A549 (cell line): ENCODE measurements around the gene PTPRN2. TPM values are rescaled to one million over a fixed set of nuclear protein-coding genes. Genes with fewer than 3 reads are reported as not detected.

Experiments used
- ATAC-seq, 2 experiments: fragments of 200-7000 bp in 1 of 2; fragments of >200 bp in 1 of 2; cut with Nextera tagmentation in 1 of 2; cut with Tn5 transposase in 1 of 2; 3 replicates each; pipeline versions ENCODE4 v1.8.0 to v1.9.1; 2018 to 2020; ENCODE audit warnings: mild to moderate bottlenecking in 1 of 2, moderate library complexity in 1 of 2
- CTCF ChIA-PET: fragments of 300-600 bp; sonication (Branson Sonifier 250); formaldehyde crosslinking; extraction: SDS; loops from one replicate; lab custom pipeline; 2021; ENCODE audit warnings: antibody characterized with exemption, inconsistent platforms; lab: Yijun Ruan, JAX
- POLR2A ChIA-PET: fragments of 350-600 bp; formaldehyde crosslinking; extraction: SDS; loops from one replicate; lab custom pipeline; 2021; ENCODE audit warnings: antibody characterized with exemption, inconsistent platforms; lab: Yijun Ruan, JAX
- DNase-seq, 2 experiments: peaks; one replicate each; pipeline versions ENCODE4 v3.0.0 to v3.0.0-alpha.2; 2011 to 2016; ENCODE audit warnings: low read depth in 1 of 2, low spot score in 1 of 2
- FAIRE-seq: peaks from 2 replicates; lab custom pipeline; 2011; peaks lifted over from hg19 to GRCh38; lab: Jason Lieb, UNC
- H3K27ac ChIP-seq, 2 experiments: fragments of >200 bp; sonication (Bioruptor Twin); formaldehyde crosslinking; 3 replicates each; pipeline ENCODE4 v1.5.1; 2016 to 2017
- H3K4me1 ChIP-seq: fragments of >200 bp; sonication (Bioruptor Twin); formaldehyde crosslinking; 3 replicates; pipeline ENCODE4 v1.6.1; 2016
- H3K4me2 ChIP-seq: fragments of >200 bp; sonication (Bioruptor Twin); formaldehyde crosslinking; 3 replicates; pipeline ENCODE4 v1.6.1; 2016
- H3K4me3 ChIP-seq: fragments of >200 bp; sonication (Bioruptor Twin); formaldehyde crosslinking; 3 replicates; pipeline ENCODE4 v1.5.1; 2016
- H3K9me3 ChIP-seq: fragments of >200 bp; sonication (Bioruptor Twin); formaldehyde crosslinking; 3 replicates; pipeline ENCODE4 v1.6.1; 2016
- ATOH8 ChIP-seq: fragments of 250-450 bp; sonication (Bioruptor Pico); IDR thresholded peaks from 2 replicates; pipeline ENCODE4 v1.5.0; 2020; ENCODE audit warnings: low read depth, mild to moderate bottlenecking, moderate library complexity
- BHLHE40 ChIP-seq: IDR thresholded peaks from 2 replicates; pipeline ENCODE4 v1.6.1; 2012; ENCODE audit warnings: low read depth, low read length, inconsistent platforms
- EHMT2 ChIP-seq: fragments of 200-600 bp; sonication (generic); IDR thresholded peaks from 2 replicates; pipeline ENCODE4 v1.6.1; 2016; ENCODE audit warnings: antibody characterized with exemption, low read depth, mild to moderate bottlenecking, moderate library complexity
- FOXS1 ChIP-seq: fragments of 250-450 bp; sonication (Bioruptor Pico); IDR thresholded peaks from 2 replicates; pipeline ENCODE4 v1.5.0; 2020; ENCODE audit warnings: mild to moderate bottlenecking, moderate library complexity
- GATA3 ChIP-seq: IDR thresholded peaks from 2 replicates; pipeline ENCODE4 v1.6.1; 2012; ENCODE audit warnings: borderline replicate concordance
- HDAC2 ChIP-seq: fragments of 200-600 bp; sonication (generic); IDR thresholded peaks from 2 replicates; pipeline ENCODE4 v1.6.1; 2016
- HES2 ChIP-seq: fragments of >200 bp; sonication (Bioruptor Twin); formaldehyde crosslinking; IDR thresholded peaks from 2 replicates; pipeline ENCODE4 v1.6.1; 2016
- HMGXB4 ChIP-seq: fragments of 250-450 bp; sonication (Bioruptor Pico); IDR thresholded peaks from 2 replicates; pipeline ENCODE4 v1.5.0; 2021; ENCODE audit warnings: mild to moderate bottlenecking, moderate library complexity, borderline replicate concordance
- KDM1A ChIP-seq: fragments of 200-600 bp; sonication (generic); IDR thresholded peaks from 2 replicates; pipeline ENCODE4 v1.6.1; 2016; ENCODE audit warnings: low read depth, mild to moderate bottlenecking
- NFE2L2 ChIP-seq: fragments of 150-350 bp; conservative IDR thresholded peaks from 2 replicates; pipeline ENCODE4 v1.6.1; 2014; ENCODE audit warnings: low read length
- NR3C1 ChIP-seq: fragments of >200 bp; sonication (Bioruptor Twin); formaldehyde crosslinking; IDR thresholded peaks from 3 replicates; pipeline ENCODE4 v1.6.1; 2017
- PHF8 ChIP-seq: fragments of 200-600 bp; sonication (generic); IDR thresholded peaks from 2 replicates; pipeline ENCODE4 v1.6.1; 2016; ENCODE audit warnings: low read depth, mild to moderate bottlenecking, antibody characterized with exemption, moderate library complexity, borderline replicate concordance
- POLR2A ChIP-seq: IDR thresholded peaks from 2 replicates; pipeline ENCODE4 v1.6.1; 2012; ENCODE audit warnings: mild to moderate bottlenecking, low read length
- POLR2AphosphoS2 ChIP-seq: conservative IDR thresholded peaks from 2 replicates; pipeline ENCODE4 v1.6.1; 2012; ENCODE audit warnings: low read length, improper control_type of control experiment, inconsistent platforms
- RNF2 ChIP-seq: fragments of 200-600 bp; sonication (generic); IDR thresholded peaks from 2 replicates; pipeline ENCODE4 v1.6.1; 2016; ENCODE audit warnings: low read depth, mild to moderate bottlenecking, antibody characterized with exemption, moderate library complexity, borderline replicate concordance
- TFCP2L1 ChIP-seq: fragments of 250-450 bp; sonication (Bioruptor Pico); IDR thresholded peaks from 2 replicates; pipeline ENCODE4 v1.5.0; 2021; ENCODE audit warnings: mild to moderate bottlenecking
- ZFP36 ChIP-seq: fragments of 450-650 bp; IDR thresholded peaks from 2 replicates; pipeline ENCODE4 v1.6.1; 2014; ENCODE audit warnings: borderline replicate concordance; ENCODE audit not compliant: partially characterized antibody
- ZSCAN20 ChIP-seq: fragments of 250-450 bp; sonication (Bioruptor Pico); IDR thresholded peaks from 2 replicates; pipeline ENCODE4 v1.8.0; 2022; ENCODE audit warnings: mild to moderate bottlenecking, moderate library complexity
- WGBS: methylation state at CpG from one replicate; pipeline ENCODE4 v1.1.6; 2017; ENCODE audit errors: missing lambda C conversion rate; 5-methylcytosine and 5-hydroxymethylcytosine counted together
- polyA plus RNA-seq, 4 experiments: library from polyadenylated mRNA; depleted of rRNA in 3 of 4; stranded (reverse); fragments of >200 nt; fragmentation: RNase III in 1 of 4; extraction: RNeasy Plus Mini Kit Qiagen cat#74134 plus additional on column Dnase treatment in 1 of 4; gene quantifications; 2 replicates in 3 of 4; 3 replicates in 1 of 4; pipeline ENCODE4 v1.2.3, GENCODE V29; 2011 to 2017
- TF ChIP-seq, protein P1 (sequence below): fragments of 450-650 bp; IDR thresholded peaks from 2 replicates; pipeline ENCODE4 v1.6.1; 2014; ENCODE audit warnings: antibody characterized with exemption
- TF ChIP-seq, protein P2 (sequence below): fragments of 200-600 bp; sonication (generic); IDR thresholded peaks from 2 replicates; pipeline ENCODE4 v1.6.1; 2016; ENCODE audit warnings: antibody characterized with exemption, mild to moderate bottlenecking, moderate library complexity
- TF ChIP-seq, protein P3 (sequence below): fragments of 150-350 bp; IDR thresholded peaks from 2 replicates; pipeline ENCODE4 v1.6.1; 2014; ENCODE audit warnings: low read depth, mild to moderate bottlenecking, low read length

The PTPRN2 gene
- polyA plus RNA-seq, 2 of the 4 experiments (the other 2 are of a cell fraction): 0.41 to 1.2 TPM

GRCh38 chr7:157829491-157829890 is 758.1 kb downstream of the PTPRN2 start:
- WGBS: 49% methylated on average over 15 of the region's 15 CpGs

GRCh38 chr7:157828881-157829280 is 758.7 kb downstream of the PTPRN2 start:
- Histone ChIP-seq H3K27ac (no peak overlapping the region), H3K9me3 (no peaks in the 10 kb centered on the region), H3K4me2 (no peak overlapping the region), H3K4me3 (no peak overlapping the region), H3K4me1 (no peaks in the 10 kb centered on the region)
- POLR2A ChIA-PET: no interaction called here
- TF ChIP-seq HES2 (no peak), FOXS1 (CRISPR knock-in tag) (no peak), NR3C1 (no peak), POLR2AphosphoS2 (no peak), PHF8 (no peak), BHLHE40 (no peak), ZFP36 (no peak), ATOH8 (CRISPR knock-in tag) (no peak), EHMT2 (no peak)
- TF ChIP-seq, protein P1, sequence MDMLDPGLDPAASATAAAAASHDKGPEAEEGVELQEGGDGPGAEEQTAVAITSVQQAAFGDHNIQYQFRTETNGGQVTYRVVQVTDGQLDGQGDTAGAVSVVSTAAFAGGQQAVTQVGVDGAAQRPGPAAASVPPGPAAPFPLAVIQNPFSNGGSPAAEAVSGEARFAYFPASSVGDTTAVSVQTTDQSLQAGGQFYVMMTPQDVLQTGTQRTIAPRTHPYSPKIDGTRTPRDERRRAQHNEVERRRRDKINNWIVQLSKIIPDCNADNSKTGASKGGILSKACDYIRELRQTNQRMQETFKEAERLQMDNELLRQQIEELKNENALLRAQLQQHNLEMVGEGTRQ: no peak
- no peak for DNase-seq
- ATAC-seq: no peak
- CTCF ChIA-PET: no interaction called here
- no peak for FAIRE-seq
- WGBS: 82% methylated on average over 14 of the region's 14 CpGs

More at GRCh38 chr7:157829491-157829890, 758.1 kb downstream of the PTPRN2 start:
- Histone ChIP-seq H3K4me1 (no peaks in the 10 kb centered on the region), H3K4me3 (no peak overlapping the region), H3K9me3 (no peaks in the 10 kb centered on the region)
- DNase-seq: no peak
- CTCF ChIA-PET: no interaction called here
- TF ChIP-seq KDM1A: no peak
- no peak for TF ChIP-seq HDAC2
- TF ChIP-seq POLR2A: no peak
- no peak for TF ChIP-seq GATA3
- no peak for TF ChIP-seq NFE2L2
- TF ChIP-seq RNF2: no peak
- no peak for TF ChIP-seq ZSCAN20 (CRISPR knock-in tag)
- TF ChIP-seq, protein P2, sequence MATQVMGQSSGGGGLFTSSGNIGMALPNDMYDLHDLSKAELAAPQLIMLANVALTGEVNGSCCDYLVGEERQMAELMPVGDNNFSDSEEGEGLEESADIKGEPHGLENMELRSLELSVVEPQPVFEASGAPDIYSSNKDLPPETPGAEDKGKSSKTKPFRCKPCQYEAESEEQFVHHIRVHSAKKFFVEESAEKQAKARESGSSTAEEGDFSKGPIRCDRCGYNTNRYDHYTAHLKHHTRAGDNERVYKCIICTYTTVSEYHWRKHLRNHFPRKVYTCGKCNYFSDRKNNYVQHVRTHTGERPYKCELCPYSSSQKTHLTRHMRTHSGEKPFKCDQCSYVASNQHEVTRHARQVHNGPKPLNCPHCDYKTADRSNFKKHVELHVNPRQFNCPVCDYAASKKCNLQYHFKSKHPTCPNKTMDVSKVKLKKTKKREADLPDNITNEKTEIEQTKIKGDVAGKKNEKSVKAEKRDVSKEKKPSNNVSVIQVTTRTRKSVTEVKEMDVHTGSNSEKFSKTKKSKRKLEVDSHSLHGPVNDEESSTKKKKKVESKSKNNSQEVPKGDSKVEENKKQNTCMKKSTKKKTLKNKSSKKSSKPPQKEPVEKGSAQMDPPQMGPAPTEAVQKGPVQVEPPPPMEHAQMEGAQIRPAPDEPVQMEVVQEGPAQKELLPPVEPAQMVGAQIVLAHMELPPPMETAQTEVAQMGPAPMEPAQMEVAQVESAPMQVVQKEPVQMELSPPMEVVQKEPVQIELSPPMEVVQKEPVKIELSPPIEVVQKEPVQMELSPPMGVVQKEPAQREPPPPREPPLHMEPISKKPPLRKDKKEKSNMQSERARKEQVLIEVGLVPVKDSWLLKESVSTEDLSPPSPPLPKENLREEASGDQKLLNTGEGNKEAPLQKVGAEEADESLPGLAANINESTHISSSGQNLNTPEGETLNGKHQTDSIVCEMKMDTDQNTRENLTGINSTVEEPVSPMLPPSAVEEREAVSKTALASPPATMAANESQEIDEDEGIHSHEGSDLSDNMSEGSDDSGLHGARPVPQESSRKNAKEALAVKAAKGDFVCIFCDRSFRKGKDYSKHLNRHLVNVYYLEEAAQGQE: no peak
- TF ChIP-seq, protein P3, sequence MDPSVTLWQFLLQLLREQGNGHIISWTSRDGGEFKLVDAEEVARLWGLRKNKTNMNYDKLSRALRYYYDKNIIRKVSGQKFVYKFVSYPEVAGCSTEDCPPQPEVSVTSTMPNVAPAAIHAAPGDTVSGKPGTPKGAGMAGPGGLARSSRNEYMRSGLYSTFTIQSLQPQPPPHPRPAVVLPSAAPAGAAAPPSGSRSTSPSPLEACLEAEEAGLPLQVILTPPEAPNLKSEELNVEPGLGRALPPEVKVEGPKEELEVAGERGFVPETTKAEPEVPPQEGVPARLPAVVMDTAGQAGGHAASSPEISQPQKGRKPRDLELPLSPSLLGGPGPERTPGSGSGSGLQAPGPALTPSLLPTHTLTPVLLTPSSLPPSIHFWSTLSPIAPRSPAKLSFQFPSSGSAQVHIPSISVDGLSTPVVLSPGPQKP: no peak
- no peak for TF ChIP-seq HMGXB4 (CRISPR knock-in tag)
- TF ChIP-seq TFCP2L1 (CRISPR knock-in tag): no peak
- TF ChIP-seq, all 56 proteins: peak for 0
- POLR2A ChIA-PET: no interaction called here
- no peak for FAIRE-seq
- Histone ChIP-seq H3K27ac (no peak overlapping the region), H3K4me2 (no peak overlapping the region)
- no peak for ATAC-seq
